ENCODE data around the gene DNM2. TPM values are rescaled to one million over a fixed set of nuclear protein-coding genes. Genes with fewer than 3 reads are reported as not detected.
"Not testable (repeated sequence)": the region's sequence is repeated elsewhere in the genome, so short reads cannot be mapped to it uniquely, and the experiment has no call there.

Gene DNM2
- total RNA-seq, 1 experiment from 2014 or later = 125 TPM

- ATAC-seq; H3K27ac ChIP-seq (ENCODE audit: low read length); H3K4me1 ChIP-seq (ENCODE audit: control insufficient read depth, insufficient read depth, low read length); DNase-seq (ENCODE audit: low read depth, low spot score); H3K36me3 ChIP-seq (ENCODE audit: control insufficient read depth, insufficient read depth, low read length); H3K27me3 ChIP-seq (ENCODE audit: control insufficient read depth, insufficient read depth, low read length); intact Hi-C loops (cut with micrococcal nuclease; ENCODE audit: unreplicated experiment); BruUV-seq (replicated peaks); POLR2A ChIA-PET; in situ Hi-C loops (cut with HindIII; ENCODE audit: low pct_unique_long_range_greater_than_20kb, low sequenced_read_pairs); CTCF ChIA-PET; H3K4me3 ChIP-seq (ENCODE audit: low read depth in 2 of 2, low read length in 2 of 2); H3K9me3 ChIP-seq (ENCODE audit: control insufficient read depth, insufficient read depth, low read depth, low read length): not testable (repeated sequence)
Observed at GRCh38 chr19:10877608-10878007, 159.7 kb downstream of the DNM2 start.

DNA sequence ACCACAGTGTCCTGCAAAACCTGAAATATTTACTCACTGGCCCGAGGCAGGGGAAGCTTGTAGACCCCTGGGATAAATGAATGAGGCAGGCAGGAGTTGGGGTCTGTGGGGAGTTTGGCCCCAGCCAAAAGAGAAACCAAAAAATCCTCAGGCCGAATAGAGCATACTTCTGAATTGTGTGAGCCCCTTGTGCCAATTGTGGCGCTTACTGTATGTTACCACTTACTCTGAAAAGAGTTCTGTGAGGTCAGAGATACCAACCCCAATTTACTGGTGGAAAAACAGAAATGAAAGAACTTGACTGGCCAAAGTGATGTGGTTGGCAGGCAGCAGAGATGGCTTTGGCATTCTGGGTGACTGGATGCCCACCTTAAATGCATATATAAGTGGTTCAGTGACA lies 160.4 kb downstream of the DNM2 start:
- Histone ChIP-seq H3K36me3 (ENCODE audit: control insufficient read depth, insufficient read depth, low read length) (no peaks in the 10 kb centered on the region), H3K9me3 (ENCODE audit: control insufficient read depth, insufficient read depth, low read depth, low read length) (no peaks in the 10 kb centered on the region), H3K27me3 (ENCODE audit: control insufficient read depth, insufficient read depth, low read length) (no peaks in the 10 kb centered on the region), H3K4me1 (ENCODE audit: control insufficient read depth, insufficient read depth, low read length) (0 out of 2 replicates have a peak, but pooled peaks cover 6% of the 10 kb centered on the region), H3K4me3 (ENCODE audit: low read depth in 2 of 2, low read length in 2 of 2) (no peak overlapping the region), H3K27ac (ENCODE audit: low read length) (no peak overlapping the region; the same call in 1 of the 2 replicates)
- POLR2A ChIA-PET = no interaction called here
- intact Hi-C loops (cut with micrococcal nuclease; ENCODE audit: unreplicated experiment) = no loop called here
- in situ Hi-C loops (cut with HindIII; ENCODE audit: low pct_unique_long_range_greater_than_20kb, low sequenced_read_pairs) = no loop called here
- DNase-seq (ENCODE audit: low read depth, low spot score) = no peak
- CTCF ChIA-PET = interaction anchor here (0.5 kb wide), 1 partner anchor 20 kb away, joined by 3 read pairs; no protein-coding TSS in a partner anchor
- BruUV-seq (replicated peaks) = no TSS peak
- TF ChIP-seq POLR2AphosphoS5 (IDR thresholded peaks at IDR 0.05; ENCODE audit: low read depth, low read length) = no peak
- TF ChIP-seq SIN3A (IDR thresholded peaks at IDR 0.05; ENCODE audit: borderline replicate concordance, insufficient read depth, low read depth, low read length) = no peak
- no peak for TF ChIP-seq TCF7L2 (IDR thresholded peaks at IDR 0.05; ENCODE audit: low read depth, low read length)
- TF ChIP-seq, protein P1, sequence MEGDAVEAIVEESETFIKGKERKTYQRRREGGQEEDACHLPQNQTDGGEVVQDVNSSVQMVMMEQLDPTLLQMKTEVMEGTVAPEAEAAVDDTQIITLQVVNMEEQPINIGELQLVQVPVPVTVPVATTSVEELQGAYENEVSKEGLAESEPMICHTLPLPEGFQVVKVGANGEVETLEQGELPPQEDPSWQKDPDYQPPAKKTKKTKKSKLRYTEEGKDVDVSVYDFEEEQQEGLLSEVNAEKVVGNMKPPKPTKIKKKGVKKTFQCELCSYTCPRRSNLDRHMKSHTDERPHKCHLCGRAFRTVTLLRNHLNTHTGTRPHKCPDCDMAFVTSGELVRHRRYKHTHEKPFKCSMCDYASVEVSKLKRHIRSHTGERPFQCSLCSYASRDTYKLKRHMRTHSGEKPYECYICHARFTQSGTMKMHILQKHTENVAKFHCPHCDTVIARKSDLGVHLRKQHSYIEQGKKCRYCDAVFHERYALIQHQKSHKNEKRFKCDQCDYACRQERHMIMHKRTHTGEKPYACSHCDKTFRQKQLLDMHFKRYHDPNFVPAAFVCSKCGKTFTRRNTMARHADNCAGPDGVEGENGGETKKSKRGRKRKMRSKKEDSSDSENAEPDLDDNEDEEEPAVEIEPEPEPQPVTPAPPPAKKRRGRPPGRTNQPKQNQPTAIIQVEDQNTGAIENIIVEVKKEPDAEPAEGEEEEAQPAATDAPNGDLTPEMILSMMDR (IDR thresholded peaks at IDR 0.05) = no peak
- no peak for TF ChIP-seq REST (IDR thresholded peaks at IDR 0.05; ENCODE audit: insufficient read depth in 1 of 2, low read depth in 2 of 2, low read length in 1 of 2)
- ATAC-seq = no peak

Small RNAs within 50 kb of the gene (microRNA-seq; reads per million reads assigned to microRNA genes)
- gene MIR199A1 (ENCODE audit: unreplicated experiment) (not detected), gene MIR4748 (ENCODE audit: unreplicated experiment) (not detected), gene MIR638 (ENCODE audit: unreplicated experiment) (not detected), gene MIR6793 (ENCODE audit: unreplicated experiment) (not detected)

Other genes starting within 250 kb of the DNM2 start
- 102 TPM for gene KEAP1, start 214.7 kb upstream of the DNM2 start, total RNA-seq (2021; ENCODE audit: unreplicated experiment)
- 3.4 TPM for gene S1PR5, start 200.6 kb upstream of the DNM2 start, total RNA-seq (2021; ENCODE audit: unreplicated experiment)
- gene ATG4D, start 174.2 kb upstream of the DNM2 start, total RNA-seq (2021; ENCODE audit: unreplicated experiment) = 28.0 TPM
- 34.5 TPM for gene KRI1, start 152.1 kb upstream of the DNM2 start, total RNA-seq (2021; ENCODE audit: unreplicated experiment)
- gene CDKN2D, start 149.1 kb upstream of the DNM2 start, total RNA-seq (2021; ENCODE audit: unreplicated experiment) = 7.3 TPM
- 10.1 TPM for gene AP1M2, start 130.8 kb upstream of the DNM2 start, total RNA-seq (2021; ENCODE audit: unreplicated experiment)
- 31.5 TPM for gene SLC44A2, start 92.5 kb upstream of the DNM2 start, total RNA-seq (2021; ENCODE audit: unreplicated experiment)
- gene ILF3, start 63.7 kb upstream of the DNM2 start, total RNA-seq (2021; ENCODE audit: unreplicated experiment) = 365 TPM
- 69.9 TPM for gene QTRT1, start 16.6 kb upstream of the DNM2 start, total RNA-seq (2021; ENCODE audit: unreplicated experiment)
- 30.3 TPM for gene TMED1, start 118.1 kb downstream of the DNM2 start, total RNA-seq (2021; ENCODE audit: unreplicated experiment)
- gene C19orf38, start 130.3 kb downstream of the DNM2 start, total RNA-seq (2021; ENCODE audit: unreplicated experiment) = not detected
- gene CARM1, start 153.5 kb downstream of the DNM2 start, total RNA-seq (2021; ENCODE audit: unreplicated experiment) = 44.9 TPM
- gene YIPF2, start 210.6 kb downstream of the DNM2 start, total RNA-seq (2021; ENCODE audit: unreplicated experiment) = 29.0 TPM
- 16.5 TPM for gene TIMM29, start 210.7 kb downstream of the DNM2 start, total RNA-seq (2021; ENCODE audit: unreplicated experiment)
- 36.2 TPM for gene SMARCA4, start 243.0 kb downstream of the DNM2 start, total RNA-seq (2021; ENCODE audit: unreplicated experiment)